ENCODE results near the gene APBB2.

DNA sequence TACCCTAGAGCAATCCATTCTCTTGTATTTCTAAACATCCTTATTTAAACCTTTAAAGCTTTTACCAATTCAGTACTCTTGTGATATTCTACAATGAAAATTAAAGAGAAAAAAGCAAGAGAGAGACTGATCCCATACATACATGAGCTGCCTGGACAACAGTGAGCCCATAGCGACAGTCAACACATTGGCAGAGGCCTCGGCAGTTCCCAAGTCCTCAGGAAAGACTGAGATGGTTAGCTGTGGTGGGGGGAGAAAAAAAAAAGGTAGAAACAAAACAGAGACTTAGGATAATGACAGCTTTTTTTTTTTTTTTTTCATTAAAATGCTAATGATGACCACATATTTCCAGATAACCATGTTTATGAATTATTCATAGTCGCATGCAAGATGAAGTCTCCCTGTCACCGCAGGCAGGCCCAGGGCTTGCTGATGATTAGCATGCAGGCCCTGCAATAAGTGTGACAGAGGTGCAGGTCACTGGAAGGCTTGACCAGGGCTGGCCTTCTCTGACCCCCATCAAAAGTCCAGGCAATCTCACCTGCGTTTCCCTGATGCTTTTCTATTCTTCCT, 148.8 kb downstream of the APBB2 start:
- no peak for TF ChIP-seq CTCF (IDR thresholded peaks at IDR 0.05)
- TF ChIP-seq POLR2A (IDR thresholded peaks at IDR 0.05) = no peak
